Left colon (tissue), 2 donors: ENCODE measurements around the gene TMEM8B. TPM values are rescaled to one million over a fixed set of nuclear protein-coding genes. Genes with fewer than 3 reads are reported as not detected.

Source experiments
- ATAC-seq: fragments of 200-7000 bp; cut with Tn5 transposase; one replicate; pipeline ENCODE4 v1.9.1; 2020; ENCODE audit warnings: mild to moderate bottlenecking, moderate library complexity
- DNase-seq, 2 donors: peaks; one replicate each; pipeline ENCODE4 v3.0.0-alpha.2; 2020
- intact Hi-C, 2 donors: fragments of 100-400 bp; cut with DNase I in 1 of 2; cut with micrococcal nuclease in 1 of 2; formaldehyde crosslinking; loops; one replicate each; pipeline versions ENCODE4 v1.11.2 to v1.14.0; 2022; cut with DNase I, micrococcal nuclease
- long read RNA-seq: library from polyadenylated mRNA; unstranded; transcript quantifications from one replicate; pipeline ENCODE4 v2.0.0, GENCODE V29; 2021
- total RNA-seq, 2 donors: library from RNA; stranded (reverse); fragmentation: NEBNext Ultra II Directional; extraction: Animal tissue kit (Norgen Biotek cat#: 25700); gene quantifications; one replicate each; pipeline ENCODE4 v1.2.1, GENCODE V29; 2021
- donor health status: DM: no; HTN: no; CAD: no.
- donor health status: DM: yes; HTN: yes; CAD: no.

TMEM8B gene, protein sequence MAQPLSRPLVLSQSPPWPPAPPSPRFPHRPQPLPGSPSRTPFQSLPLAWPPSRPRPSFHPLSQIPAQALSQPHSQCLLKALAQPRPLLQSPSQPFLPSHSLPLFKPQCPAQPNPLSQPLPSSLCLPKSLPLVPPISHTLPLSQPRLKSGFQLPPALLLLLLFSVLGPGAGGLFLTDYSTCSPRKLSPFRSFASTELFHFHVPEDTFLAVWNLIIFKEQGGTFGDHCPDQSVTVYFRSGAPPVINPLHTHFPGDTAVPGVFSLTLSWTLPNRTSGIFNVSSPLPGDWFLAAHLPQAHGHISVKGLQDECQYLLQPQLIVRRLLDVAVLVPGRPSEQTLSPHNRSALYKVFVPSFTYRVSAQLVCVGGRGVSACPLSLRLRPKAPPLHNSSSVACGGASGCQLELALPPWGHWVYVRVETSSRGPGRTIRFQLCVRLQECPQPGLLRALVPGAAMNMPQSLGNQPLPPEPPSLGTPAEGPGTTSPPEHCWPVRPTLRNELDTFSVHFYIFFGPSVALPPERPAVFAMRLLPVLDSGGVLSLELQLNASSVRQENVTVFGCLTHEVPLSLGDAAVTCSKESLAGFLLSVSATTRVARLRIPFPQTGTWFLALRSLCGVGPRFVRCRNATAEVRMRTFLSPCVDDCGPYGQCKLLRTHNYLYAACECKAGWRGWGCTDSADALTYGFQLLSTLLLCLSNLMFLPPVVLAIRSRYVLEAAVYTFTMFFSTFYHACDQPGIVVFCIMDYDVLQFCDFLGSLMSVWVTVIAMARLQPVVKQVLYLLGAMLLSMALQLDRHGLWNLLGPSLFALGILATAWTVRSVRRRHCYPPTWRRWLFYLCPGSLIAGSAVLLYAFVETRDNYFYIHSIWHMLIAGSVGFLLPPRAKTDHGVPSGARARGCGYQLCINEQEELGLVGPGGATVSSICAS
- 10 to 100 TPM; 15.4 to 16.4 TPM for total RNA-seq
- long read RNA-seq, partial matches to known transcripts: 22 of 40 reads
- long read RNA-seq, other reads (novel, unspliced or antisense): 18 of 40 reads

DNA sequence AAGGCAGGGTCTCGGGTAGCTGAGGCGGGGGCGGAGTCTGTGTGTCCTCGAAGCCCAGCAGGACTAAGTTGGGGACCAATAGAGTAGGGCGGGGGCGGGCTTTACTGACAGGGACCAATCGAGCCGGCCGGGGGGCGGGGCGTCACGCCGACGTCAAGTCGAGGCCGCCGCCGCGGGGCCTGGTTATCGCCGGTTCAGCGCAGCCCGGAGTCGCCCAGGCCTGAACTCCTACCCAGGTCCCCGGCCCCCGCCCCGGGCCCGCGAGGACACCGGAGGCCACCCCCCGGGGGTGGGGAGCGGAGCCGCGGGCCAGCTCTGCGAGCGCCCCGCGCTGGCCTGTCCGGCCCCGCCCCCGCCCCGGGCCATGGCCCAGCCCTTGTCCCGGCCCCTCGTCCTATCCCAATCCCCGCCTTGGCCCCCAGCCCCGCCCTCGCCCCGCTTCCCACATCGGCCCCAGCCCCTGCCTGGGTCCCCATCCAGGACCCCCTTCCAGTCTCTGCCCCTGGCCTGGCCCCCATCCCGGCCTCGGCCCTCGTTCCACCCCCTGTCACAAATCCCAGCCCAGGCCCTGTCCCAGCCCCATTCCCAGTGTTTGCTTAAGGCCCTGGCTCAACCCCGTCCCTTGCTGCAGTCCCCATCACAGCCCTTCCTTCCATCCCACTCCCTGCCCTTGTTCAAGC is at the start of gene TMEM8B:
TSS of gene TMEM8B (plus strand) at position 145 of the 680 bp plus-strand sequence. CDS start at position 365, 220 bp downstream.
- intact Hi-C loops: no loop called here
- ATAC-seq (peak; percentile 77), DNase-seq (peak; percentile 97 to 100)

DNA sequence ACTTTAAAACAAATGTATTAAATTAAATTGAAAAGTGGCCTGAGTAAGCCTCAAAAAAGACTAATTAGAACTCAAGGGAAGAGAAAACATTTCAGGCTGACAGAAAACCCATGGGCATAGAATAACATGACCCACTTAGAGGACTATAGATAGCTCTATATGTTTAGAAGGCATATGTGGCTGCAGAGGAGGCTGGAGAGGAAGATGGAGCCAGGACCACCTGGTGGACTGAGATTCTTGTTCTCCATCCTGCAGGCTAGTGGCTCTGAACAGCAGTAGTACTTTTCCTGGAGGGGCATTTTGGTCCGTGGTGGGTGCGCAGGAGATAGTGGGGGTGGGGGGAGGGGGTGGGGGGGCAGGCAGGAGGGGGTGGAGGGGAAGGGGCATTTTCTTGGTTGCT is 48.0 kb upstream of the TMEM8B start:
- no peak for ATAC-seq
- intact Hi-C loops: no loop called here
- no peak for DNase-seq

DNA sequence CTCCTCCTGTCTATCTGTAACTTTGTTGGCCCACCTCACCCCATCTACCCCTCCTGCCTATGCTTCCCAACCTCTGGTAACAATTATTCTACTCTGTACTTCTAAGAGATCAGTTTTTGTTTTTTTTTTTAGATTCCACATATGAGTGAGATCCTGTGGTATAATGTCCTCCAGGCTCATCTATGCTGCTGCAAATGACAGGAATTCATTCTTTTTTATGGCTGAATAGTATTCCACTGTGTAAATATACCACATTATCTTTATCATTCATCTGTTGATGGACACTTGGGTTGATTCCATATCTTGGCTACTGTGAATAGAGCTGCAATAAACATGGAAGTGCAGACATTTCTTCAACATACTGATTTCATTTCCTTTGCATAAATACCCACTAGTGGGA is 45.6 kb upstream of the TMEM8B start:
- intact Hi-C loops: no loop called here
- ATAC-seq: no peak
- DNase-seq: no peak

DNA sequence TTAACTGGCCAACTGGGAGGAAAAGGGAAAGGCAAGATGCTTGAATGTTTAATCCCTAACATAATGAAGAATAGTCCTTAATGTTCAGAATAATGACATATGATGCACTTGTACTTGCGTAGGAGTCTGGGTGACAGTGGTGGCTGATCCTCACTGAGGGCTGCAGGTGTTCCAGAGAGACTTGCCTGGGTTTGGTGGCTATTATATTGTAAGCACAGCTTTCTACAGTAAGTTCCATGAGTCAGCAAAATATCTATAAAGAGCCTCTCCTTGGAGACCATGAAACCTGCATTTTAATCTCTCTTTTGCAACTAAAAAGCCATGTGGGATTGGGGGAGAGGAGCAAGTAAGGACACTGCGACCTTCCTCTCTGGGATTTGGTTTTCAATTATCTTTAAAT is 39.5 kb upstream of the TMEM8B start:
- DNase-seq (no peak), ATAC-seq (no peak)
- intact Hi-C loops: loop anchor here in 1 of 2 donors (5.0 kb wide), 1 partner anchor 88 kb away; no protein-coding TSS in a partner anchor

DNA sequence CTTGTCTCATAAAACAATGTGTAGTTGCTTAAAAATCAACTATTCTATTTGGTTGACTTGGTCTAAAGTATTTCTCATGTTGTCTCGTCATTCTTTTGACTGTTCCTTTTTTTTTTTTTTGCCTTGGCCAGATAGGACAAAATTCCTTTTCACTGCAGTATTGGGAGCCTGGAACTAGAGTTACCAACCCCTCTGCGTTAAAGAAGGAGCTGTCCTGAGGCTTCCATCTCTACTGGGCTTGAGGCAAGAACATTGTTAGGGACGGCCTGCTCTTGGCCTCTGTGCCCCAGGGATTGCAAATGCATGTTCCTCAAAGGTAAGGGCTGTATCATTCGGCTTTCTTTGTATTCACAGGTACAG is 39.0 kb upstream of the TMEM8B start:
- DNase-seq (no peak), ATAC-seq (peak; percentile 10)
- intact Hi-C loops: loop anchor here (2.0 to 10.0 kb wide), 2 partner anchors 37 to 75 kb away; no protein-coding TSS in a partner anchor

DNA sequence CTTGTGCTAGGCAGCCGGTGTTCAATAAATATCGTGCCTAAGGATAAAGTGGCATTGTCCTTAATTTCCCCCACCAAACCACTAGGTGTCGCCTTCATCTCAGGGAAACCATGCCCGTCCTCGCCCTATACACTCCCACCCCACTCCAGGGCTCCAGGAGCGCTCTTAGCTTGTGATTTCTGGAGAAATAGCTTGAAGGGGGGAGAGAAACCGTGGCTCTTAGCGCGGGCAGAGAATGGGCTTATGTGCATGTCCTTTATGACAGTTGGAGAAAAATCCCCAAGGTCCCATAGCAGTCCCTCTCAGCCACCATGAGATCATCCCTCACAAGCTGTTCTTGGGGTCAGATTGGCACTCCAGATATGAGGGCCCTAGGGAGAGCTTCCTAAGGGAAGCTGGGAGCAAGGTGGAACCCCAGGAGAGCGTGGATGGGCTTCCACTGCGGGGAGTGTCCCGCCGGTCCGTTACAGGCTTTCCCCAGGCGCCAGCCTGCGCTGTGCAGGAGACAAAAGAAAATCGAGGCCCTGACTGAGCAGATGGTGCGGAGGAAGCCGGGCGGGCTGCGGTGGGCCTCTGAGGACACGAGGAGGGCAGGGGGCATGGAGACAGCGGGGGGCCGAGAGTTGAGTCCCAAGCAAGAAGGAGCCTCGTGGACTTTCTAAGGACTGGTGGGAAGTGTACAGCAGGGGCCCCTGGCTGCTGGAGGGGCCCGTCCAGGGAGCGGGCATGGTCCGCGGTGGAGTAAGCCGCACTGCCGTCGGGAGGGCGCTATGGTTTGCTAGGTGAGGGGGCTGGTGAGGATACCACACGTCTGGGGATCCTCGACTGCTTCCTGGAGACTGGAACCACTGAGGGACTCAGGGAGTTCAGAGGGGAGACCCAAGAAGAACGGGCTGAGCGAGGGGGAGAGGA is 38.4 kb upstream of the TMEM8B start:
- intact Hi-C loops: loop anchor here (2.0 to 10.0 kb wide), 2 partner anchors 36 to 74 kb away; no protein-coding TSS in a partner anchor
- ATAC-seq (peak; percentile 92), DNase-seq (peak; percentile 57 to 62)

DNA sequence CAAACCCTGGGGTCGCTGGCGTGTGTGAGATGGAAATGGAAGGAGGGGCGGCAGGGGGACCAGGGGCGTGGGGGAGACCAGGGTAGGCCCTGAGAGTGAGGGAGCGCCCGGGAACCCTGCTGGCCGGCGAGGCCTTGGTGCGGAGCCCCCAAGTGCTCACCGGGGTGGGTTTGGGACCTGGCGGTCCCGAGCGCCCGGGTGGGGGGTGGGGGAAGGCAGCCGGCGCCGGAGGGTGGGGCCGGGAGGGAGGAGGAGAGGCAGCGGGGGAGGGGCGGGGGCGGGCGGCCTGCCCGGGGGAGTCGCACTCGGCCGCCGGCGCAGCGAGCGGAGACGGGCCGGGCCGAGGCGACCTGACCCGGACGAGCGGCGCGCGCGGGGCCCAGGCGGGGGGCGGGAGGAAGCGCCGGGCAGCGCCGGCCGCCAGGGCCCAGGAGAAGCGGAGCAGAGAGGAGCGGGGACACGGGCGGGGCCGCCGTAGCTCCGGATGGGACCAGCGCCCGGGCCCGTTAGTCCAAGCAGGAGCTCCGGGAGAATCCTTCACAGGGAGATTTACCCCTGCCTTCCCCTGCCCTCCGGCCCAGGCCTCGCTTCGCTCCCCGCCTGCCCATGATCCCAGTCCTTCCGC is 37.6 kb upstream of the TMEM8B start, which contains the start of gene NPR2:
TSS of gene NPR2 (plus strand) at position 295 of the 625 bp plus-strand sequence. CDS start 818 bp downstream, outside the sequence.
- DNase-seq: no peak
- intact Hi-C loops: loop anchor here (2.0 to 10.0 kb wide), 2 partner anchors 35 to 73 kb away; no protein-coding TSS in a partner anchor
- no peak for ATAC-seq

DNA sequence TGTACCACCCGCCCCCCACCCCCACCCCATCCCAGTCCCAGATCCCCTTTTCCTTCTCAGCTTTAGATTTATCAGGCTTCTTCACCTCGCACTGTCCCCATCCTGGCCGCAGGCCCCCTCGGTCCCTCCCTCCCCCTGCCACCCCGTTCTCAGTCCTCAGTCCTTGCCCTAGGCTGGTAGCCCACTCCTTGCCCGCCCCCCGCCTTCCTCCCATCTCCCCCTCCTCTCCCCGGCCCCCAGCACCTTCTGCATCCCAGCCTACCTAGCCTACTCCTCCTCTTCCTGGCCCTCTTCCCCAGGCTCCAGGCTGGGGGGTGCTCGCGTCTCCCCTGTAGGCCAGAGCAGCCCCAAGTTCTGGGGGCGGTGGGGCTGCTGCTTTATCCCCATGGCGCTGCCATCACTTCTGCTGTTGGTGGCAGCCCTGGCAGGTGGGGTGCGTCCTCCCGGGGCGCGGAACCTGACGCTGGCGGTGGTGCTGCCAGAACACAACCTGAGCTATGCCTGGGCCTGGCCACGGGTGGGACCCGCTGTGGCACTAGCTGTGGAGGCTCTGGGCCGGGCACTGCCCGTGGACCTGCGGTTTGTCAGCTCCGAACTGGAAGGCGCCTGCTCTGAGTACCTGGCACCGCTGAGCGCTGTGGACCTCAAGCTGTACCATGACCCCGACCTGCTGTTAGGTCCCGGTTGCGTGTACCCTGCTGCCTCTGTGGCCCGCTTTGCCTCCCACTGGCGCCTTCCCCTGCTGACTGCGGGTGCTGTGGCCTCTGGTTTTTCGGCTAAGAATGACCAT is 36.8 kb upstream of the TMEM8B start:
- intact Hi-C loops: loop anchor here in 1 of 2 donors (10.0 kb wide), 1 partner anchor 73 kb away; no protein-coding TSS in a partner anchor
- no peak for ATAC-seq
- no peak for DNase-seq

DNA sequence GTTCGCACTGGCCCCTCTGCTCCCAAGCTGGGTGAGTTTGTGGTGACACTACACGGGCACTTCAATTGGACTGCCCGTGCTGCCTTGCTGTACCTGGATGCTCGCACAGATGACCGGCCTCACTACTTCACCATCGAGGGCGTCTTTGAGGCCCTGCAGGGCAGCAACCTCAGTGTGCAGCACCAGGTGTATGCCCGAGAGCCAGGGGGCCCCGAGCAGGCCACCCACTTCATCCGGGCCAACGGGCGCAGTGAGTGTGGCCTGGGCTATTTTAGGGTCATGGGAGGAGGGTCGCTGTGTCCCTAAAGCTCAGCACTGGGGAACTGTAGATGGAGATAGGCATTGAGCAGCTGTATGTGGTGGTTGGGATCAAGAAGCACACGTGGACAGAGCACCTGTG is 36.2 kb upstream of the TMEM8B start:
- DNase-seq (no peak), ATAC-seq (no peak)
- intact Hi-C loops: loop anchor here in 1 of 2 donors (10.0 kb wide), 1 partner anchor 72 kb away; no protein-coding TSS in a partner anchor

DNA sequence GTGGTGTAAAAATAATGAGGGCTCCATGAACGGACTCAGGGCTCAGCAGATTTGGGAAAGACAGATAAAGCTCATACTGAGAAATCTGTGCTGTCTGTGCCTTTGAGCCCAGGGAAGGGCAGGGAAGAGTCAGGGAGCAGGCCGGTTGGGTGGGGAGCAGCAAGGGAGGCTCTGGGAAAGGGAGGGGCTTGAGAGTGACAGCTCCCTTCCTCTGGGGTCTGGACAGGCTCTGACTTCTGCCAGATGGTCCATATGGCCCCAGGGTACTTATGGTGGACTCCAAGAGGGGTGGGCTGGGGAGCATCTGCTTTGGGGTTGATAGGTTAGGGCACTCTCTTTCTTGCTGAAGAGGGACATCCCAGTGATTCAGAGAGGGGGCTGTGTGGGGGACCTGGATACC is 35.6 kb upstream of the TMEM8B start:
- no peak for DNase-seq
- intact Hi-C loops: loop anchor here in 1 of 2 donors (10.0 kb wide), 1 partner anchor 71 kb away; no protein-coding TSS in a partner anchor

DNA sequence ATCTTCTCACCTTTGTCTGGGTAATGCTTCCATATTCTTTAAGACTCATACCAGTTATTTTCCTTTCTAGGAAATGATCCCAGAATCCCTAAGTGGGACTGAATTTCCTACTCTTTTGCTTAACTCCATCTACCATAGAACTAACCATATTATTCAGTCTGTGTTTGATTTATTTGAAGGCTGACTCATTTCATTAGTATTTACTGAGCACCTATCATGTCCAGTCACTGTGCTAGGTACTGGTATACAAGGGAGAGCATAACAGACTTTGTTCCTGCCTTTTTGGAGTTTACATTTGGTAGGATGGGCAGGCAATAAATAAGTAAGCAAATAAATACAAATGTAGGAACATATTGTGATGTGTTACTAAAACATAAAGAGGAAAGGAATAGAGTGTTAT is 33.3 kb upstream of the TMEM8B start:
- ATAC-seq: peak; percentile 36
- intact Hi-C loops: loop anchor here in 1 of 2 donors (10.0 kb wide), 1 partner anchor 69 kb away; no protein-coding TSS in a partner anchor

More for the DNA sequence above, 35.6 kb upstream of the TMEM8B start:
- ATAC-seq: no peak

DNA sequence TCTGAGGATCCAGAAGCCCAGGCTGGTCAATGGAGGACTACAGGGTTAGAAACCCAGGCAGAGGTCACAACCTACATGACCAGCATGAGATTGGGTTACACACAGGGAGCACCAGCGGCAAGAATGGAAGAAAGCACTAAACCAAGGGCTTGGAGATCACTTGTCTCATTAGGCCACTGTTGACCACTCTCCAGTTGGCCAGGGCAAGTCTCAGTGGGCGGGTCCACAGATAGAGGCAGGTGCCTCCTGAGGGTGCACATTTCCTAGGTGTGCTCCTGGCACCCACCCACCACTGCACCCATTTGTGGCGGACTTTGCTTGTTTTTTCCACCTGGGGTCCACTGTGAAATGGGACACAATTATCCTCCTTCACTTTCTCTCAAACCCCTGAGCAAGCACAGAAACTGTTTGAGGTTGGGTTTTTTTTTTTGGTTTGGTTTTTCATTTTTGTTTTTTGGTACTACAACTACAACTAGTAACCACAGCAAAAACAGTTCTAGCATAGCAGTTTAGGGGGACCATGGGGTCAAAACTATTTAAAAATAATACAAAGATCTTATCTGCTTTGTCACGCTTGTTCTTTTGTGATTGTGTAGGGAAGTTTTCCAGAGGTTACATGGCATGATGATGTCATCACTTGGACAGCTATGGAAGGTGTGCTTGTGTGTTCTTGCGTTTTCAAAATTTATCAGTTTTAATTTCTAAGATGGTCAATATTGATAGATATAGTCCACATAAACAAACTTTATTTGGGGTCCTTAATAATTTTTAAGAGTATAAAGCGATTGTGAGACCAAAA is 31.5 kb upstream of the TMEM8B start:
- DNase-seq (no peak), ATAC-seq (no peak)
- intact Hi-C loops: loop anchor here in 1 of 2 donors (10.0 kb wide), 1 partner anchor 67 kb away; no protein-coding TSS in a partner anchor

More for the DNA sequence above, 33.3 kb upstream of the TMEM8B start:
- DNase-seq: no peak

DNA sequence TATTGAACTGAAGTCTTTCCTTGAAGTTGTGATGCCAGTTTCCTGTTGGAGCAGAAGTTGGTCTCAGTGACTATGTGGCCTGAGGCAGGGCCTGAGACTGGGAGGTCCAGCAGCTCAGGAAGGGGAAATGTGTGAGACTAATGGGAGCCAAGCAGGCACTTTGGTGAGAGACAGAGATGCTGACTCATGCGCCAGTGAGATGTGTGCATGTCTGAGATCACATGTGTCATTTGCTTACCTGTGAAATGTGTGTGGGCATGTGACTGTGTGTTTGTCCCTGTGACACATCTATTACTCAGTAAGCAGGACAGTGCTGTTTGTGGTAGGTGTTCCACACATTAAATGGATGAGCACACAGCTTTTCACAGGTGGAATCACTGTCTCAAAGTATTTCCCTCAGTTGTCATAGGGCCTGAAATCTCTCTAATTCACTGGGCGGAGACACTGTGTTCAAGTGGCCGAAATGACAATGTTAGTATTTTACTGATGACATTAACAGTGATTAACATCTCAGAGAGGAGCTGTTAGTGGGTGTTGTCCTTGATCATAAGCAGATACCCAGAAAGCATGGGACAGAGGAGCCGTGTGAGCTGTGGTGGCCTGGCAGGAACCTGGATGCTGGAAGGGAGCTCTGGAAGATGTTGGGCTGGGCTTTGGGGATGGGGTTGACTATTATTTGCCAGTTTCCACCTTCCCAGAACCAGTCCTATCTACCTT is 30.2 kb upstream of the TMEM8B start:
- intact Hi-C loops: loop anchor here in 1 of 2 donors (10.0 kb wide), 1 partner anchor 66 kb away; no protein-coding TSS in a partner anchor
- DNase-seq: no peak
- ATAC-seq: no peak

DNA sequence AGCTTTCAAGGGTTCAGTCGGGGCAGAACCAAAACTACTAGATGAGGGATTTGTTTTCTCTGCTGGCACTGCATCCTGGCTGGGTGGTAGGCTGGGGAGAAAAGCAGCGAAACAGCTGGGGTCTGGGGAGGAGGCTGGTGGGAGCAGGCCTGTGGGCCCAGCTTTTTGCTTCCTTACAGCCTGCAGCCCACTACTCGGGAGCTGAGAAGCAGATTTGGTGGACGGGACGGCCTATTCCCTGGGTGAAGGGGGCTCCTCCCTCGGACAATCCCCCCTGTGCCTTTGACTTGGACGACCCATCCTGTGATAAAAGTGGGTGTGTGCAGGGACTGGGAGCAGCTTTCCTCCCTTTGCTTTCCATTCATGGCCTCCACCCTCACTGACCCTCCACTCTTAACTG is 28.5 kb upstream of the TMEM8B start:
- no peak for ATAC-seq
- DNase-seq: no peak
- intact Hi-C loops: no loop called here
